Activated gamma-delta T cell (primary cell): ENCODE data around the gene BTBD10.

Experiments used
- DNase-seq: peaks from one replicate; lab custom pipeline; 2025; lab: John Stamatoyannopoulos, UW

BTBD10 gene

GRCh38 chr11:13338427-13339069 lies 124.5 kb downstream of the BTBD10 start:
- DNase-seq = no peak

DNA sequence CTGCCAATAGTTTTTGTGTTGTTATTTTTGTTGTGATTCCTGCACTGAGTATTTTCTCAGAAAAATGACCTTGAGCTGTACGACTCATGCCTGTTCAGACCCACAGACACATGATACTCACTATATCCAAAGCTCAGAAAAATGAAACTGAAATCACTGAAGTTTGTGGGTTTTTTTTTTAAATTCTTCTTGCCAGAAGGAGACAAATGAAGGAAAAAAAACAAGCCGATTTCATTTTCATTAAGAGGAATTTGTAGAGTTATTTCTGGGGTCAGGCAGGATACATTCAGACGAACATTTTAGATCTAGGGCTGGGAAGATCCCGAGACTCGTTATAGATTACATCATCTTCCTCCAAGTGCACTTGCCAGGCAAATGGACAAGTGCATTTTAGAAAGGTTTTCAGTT lies 125.0 kb downstream of the BTBD10 start:
- DNase-seq = no peak
